Stomach smooth muscle (tissue), 2 donors: Measurements from ENCODE around the gene CDK7.
"Not testable (repeated sequence)": the region's sequence is repeated elsewhere in the genome, so short reads cannot be mapped to it uniquely, and the experiment has no call there.

ENCODE experiments used
- H3K27ac ChIP-seq: one replicate; pipeline ENCODE4 v1.7.0; 2013; ENCODE audit warnings: mild to moderate bottlenecking, low read length, inconsistent platforms
- H3K27me3 ChIP-seq, 2 donors: one replicate each; pipeline ENCODE4 v1.7.0; 2013; ENCODE audit warnings: low read length in 2 of 2; ENCODE audit not compliant: insufficient read depth in 2 of 2, control insufficient read depth in 1 of 2
- H3K36me3 ChIP-seq, 2 donors: one replicate each; pipeline ENCODE4 v1.7.0; 2013; ENCODE audit warnings: low read length in 2 of 2; ENCODE audit not compliant: control insufficient read depth in 2 of 2, insufficient read depth in 2 of 2
- H3K4me1 ChIP-seq: one replicate; pipeline ENCODE4 v1.7.0; 2013; ENCODE audit warnings: low read length; ENCODE audit not compliant: control insufficient read depth, insufficient read depth
- H3K4me3 ChIP-seq, 2 donors: one replicate each; pipeline ENCODE4 v1.7.0; 2013; ENCODE audit warnings: low read length in 2 of 2
- H3K9ac ChIP-seq, 2 donors: one replicate each; pipeline ENCODE4 v1.7.0; 2013; ENCODE audit warnings: low read length in 2 of 2, mild to moderate bottlenecking in 1 of 2
- H3K9me3 ChIP-seq, 2 donors: one replicate each; pipeline ENCODE4 v1.7.0; 2013; ENCODE audit warnings: low read length in 2 of 2; ENCODE audit not compliant: control insufficient read depth in 2 of 2
- donor health status: healthy.
- donor health status: Pancreatic carcinoma.

Gene CDK7

GRCh38 chr5:69217151-69217511 lies 17.6 kb upstream of the CDK7 start:
- Histone ChIP-seq H3K9ac (peak overlapping the region in 1 of 2 donors; percentile 39), H3K9me3 (no peaks in the 10 kb centered on the region), H3K4me1 (no peaks in the 10 kb centered on the region)

GRCh38 chr5:69217548-69218526 lies 16.8 kb upstream of the CDK7 start:
- H3K27ac ChIP-seq: peak overlapping the region; percentile 87
- no peaks in the 10 kb centered on the region for H3K27me3 ChIP-seq
- H3K36me3 ChIP-seq: no peaks in the 10 kb centered on the region
- no peaks in the 10 kb centered on the region for H3K9me3 ChIP-seq
- peak overlapping the region; percentile 90 to 95 for H3K9ac ChIP-seq
- H3K4me1 ChIP-seq: no peaks in the 10 kb centered on the region
- H3K4me3 ChIP-seq: peak overlapping the region; percentile 99 to 100

More at GRCh38 chr5:69217151-69217511, 17.6 kb upstream of the CDK7 start:
- Histone ChIP-seq H3K36me3 (no peaks in the 10 kb centered on the region), H3K27ac (no peak overlapping the region), H3K4me3 (peak overlapping the region; percentile 99 to 100), H3K27me3 (no peaks in the 10 kb centered on the region)

GRCh38 chr5:69219939-69220338 lies 14.7 kb upstream of the CDK7 start:
- Histone ChIP-seq H3K4me1 (no peaks in the 10 kb centered on the region), H3K27me3 (no peaks in the 10 kb centered on the region), H3K27ac (no peak overlapping the region), H3K36me3 (no peaks in the 10 kb centered on the region), H3K9me3 (no peaks in the 10 kb centered on the region), H3K4me3 (no peak overlapping the region), H3K9ac (no peak overlapping the region)

GRCh38 chr5:69220371-69220770 lies 14.3 kb upstream of the CDK7 start:
- not testable (repeated sequence) for H3K27ac ChIP-seq, H3K27me3 ChIP-seq

GRCh38 chr5:69220833-69221232 lies 13.9 kb upstream of the CDK7 start:
- H3K27me3 ChIP-seq, H3K27ac ChIP-seq, H3K9me3 ChIP-seq, H3K36me3 ChIP-seq, H3K9ac ChIP-seq, H3K4me1 ChIP-seq, H3K4me3 ChIP-seq: not testable (repeated sequence)

More at GRCh38 chr5:69220371-69220770, 14.3 kb upstream of the CDK7 start:
- not testable (repeated sequence) for H3K9ac ChIP-seq, H3K4me3 ChIP-seq, H3K36me3 ChIP-seq, H3K4me1 ChIP-seq, H3K9me3 ChIP-seq

GRCh38 chr5:69224520-69224919 lies 10.2 kb upstream of the CDK7 start:
- H3K36me3 ChIP-seq: peaks cover 4 to 6% of the 10 kb centered on the region in 2 donors
- no peaks in the 10 kb centered on the region for H3K4me1 ChIP-seq
- H3K9ac ChIP-seq: no peak overlapping the region
- H3K27ac ChIP-seq: no peak overlapping the region
- H3K9me3 ChIP-seq: no peaks in the 10 kb centered on the region
- H3K4me3 ChIP-seq: no peak overlapping the region
- no peaks in the 10 kb centered on the region for H3K27me3 ChIP-seq

GRCh38 chr5:69225860-69226259 lies 8.8 kb upstream of the CDK7 start:
- no peak overlapping the region for H3K9ac ChIP-seq
- H3K27ac ChIP-seq: no peak overlapping the region
- no peaks in the 10 kb centered on the region for H3K9me3 ChIP-seq
- peaks cover 7 to 13% of the 10 kb centered on the region in 2 donors for H3K36me3 ChIP-seq
- no peaks in the 10 kb centered on the region for H3K27me3 ChIP-seq
- no peak overlapping the region for H3K4me3 ChIP-seq
- H3K4me1 ChIP-seq: no peaks in the 10 kb centered on the region

GRCh38 chr5:69230181-69230580 lies 4.5 kb upstream of the CDK7 start:
- Histone ChIP-seq H3K9me3 (no peaks in the 10 kb centered on the region), H3K9ac (no peak overlapping the region), H3K4me3 (no peak overlapping the region), H3K27me3 (no peaks in the 10 kb centered on the region), H3K4me1 (peaks cover 4% of the 10 kb centered on the region), H3K36me3 (peaks cover 7 to 13% of the 10 kb centered on the region in 2 donors), H3K27ac (no peak overlapping the region)

- Histone ChIP-seq H3K4me1 (peaks cover 11% of the 10 kb centered on the region), H3K4me3 (no peak overlapping the region), H3K27me3 (no peaks in the 10 kb centered on the region), H3K9ac (no peak overlapping the region), H3K36me3 (peaks cover 7 to 13% of the 10 kb centered on the region in 2 donors), H3K27ac (no peak overlapping the region), H3K9me3 (no peaks in the 10 kb centered on the region)
These were observed 3.4 kb upstream of the CDK7 start for GRCh38 chr5:69231281-69231680.

GRCh38 chr5:69231851-69232250 lies 2.8 kb upstream of the CDK7 start:
- no peaks in the 10 kb centered on the region for H3K9me3 ChIP-seq
- H3K9ac ChIP-seq: no peak overlapping the region
- peaks cover 7 to 13% of the 10 kb centered on the region in 2 donors for H3K36me3 ChIP-seq
- H3K4me3 ChIP-seq: no peak overlapping the region
- peaks cover 12% of the 10 kb centered on the region for H3K4me1 ChIP-seq
- no peak overlapping the region for H3K27ac ChIP-seq
- H3K27me3 ChIP-seq: no peaks in the 10 kb centered on the region

GRCh38 chr5:69236733-69237132 lies 2.0 kb downstream of the CDK7 start:
- peaks cover 12% of the 10 kb centered on the region for H3K4me1 ChIP-seq
- H3K4me3 ChIP-seq, H3K27ac ChIP-seq, H3K36me3 ChIP-seq, H3K9me3 ChIP-seq, H3K27me3 ChIP-seq, H3K9ac ChIP-seq: not testable (repeated sequence)
